ENCODE data around the gene PSORS1C1.
A peak's percentile ranks its signal among the peaks of the same experiment; 100 is the strongest.

PSORS1C1 gene

DNA sequence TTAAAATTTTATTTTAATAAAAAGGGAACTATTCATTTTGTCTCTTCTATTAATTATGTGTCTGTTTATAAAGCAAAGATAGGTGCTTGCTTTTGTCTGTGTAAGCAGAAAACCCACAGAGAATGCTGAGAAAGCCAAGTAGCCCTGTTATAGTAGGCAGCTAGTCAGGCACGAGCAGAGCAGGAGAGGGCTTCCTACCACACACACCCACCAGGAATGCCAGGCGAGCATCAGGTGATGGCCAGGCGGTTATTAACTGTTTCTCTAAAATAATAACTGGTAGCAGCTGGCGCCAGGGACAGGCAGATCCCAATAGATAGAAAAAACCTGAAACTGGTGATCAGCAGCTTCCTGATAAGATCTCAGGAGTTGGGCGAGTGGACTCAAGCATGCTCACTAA lies 17.9 kb upstream of the PSORS1C1 start:
- no peak for DNase-seq

GRCh38 chr6:31098449-31098938 lies 16.1 kb upstream of the PSORS1C1 start:
- no peak for DNase-seq

DNA sequence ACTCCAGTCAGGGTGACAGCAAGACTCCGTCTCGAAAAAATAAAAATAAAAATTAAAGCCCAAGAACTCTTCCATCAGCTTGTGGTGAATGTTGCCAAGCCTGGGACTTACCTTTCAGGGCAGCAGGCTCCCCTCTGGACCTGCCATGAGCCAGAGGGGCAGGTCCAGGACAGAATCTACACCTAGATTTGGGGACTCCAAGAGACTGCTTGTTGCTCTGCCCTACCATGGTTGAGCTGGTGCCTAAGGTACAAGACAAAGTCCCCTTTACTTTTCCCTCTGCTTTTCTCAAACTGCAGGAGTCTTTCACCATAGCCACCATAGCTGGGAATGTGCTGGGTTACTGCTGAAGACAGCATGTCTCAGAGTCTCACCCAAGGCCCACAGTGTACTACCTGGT lies 11.5 kb upstream of the PSORS1C1 start:
- DNase-seq = no peak

DNA sequence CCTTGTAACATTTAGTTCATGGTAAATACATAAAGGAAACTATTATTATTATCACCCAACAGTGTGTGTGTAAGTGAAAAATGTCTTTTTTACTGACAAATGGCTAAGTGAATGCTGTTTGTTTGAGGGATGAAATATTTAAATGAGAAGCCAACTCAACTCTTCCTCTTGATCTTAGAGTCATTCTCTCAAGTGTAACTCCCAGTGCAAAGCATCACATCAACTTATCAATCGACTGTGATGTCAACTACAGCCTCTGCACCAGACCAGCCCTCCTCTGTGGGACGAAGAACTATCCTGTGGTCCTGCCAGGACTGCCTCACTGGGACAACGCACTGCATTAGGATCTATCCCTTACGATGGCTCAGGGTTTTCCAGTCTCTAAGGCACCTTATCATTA lies 7.5 kb upstream of the PSORS1C1 start:
- no peak for DNase-seq

DNA sequence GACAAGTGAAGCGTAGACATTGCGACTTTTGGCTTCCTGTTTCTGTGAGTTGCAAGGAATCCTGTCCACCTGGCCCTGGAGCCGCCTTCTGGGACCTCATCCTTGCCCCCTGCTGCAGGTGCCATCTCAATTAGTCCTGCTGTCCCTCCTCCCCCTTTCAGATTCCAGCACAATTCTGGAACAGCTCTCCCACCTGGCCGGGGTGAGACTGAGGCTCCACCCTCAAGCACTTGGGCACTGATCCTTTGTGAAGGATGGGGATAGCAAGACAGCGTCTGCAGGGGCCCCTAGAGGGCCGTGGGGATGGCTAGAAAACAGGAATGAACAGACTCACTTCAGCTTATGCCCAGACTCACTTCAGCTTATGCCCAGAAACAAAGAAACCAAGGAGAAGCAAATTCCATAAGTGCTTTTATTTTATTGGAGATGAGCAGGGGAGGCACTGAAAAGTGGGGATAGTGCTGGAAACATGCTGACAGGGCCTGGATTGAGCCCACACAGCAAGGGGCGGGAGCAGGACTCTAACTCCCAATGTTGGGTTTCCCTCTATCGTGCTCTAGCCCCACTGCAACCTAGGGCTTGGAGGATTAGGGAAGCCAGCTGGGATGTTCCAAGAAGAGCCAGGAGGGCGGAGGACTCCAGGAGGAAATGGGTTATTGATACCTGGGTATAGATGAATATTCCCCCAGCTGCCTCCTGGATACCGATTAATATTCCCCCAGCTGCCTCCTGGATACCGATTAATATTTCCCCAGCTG lies 3.6 kb upstream of the PSORS1C1 start:
- no peak for DNase-seq

- no peak for DNase-seq
Observed at GRCh38 chr6:31111712-31112111, 2.9 kb upstream of the PSORS1C1 start.

GRCh38 chr6:31112478-31112877 lies 2.1 kb upstream of the PSORS1C1 start, which contains the start of gene C6orf15:
C6orf15 (minus strand) TSS chr6:31112575; CDS start chr6:31112555, 20 bp downstream.
- DNase-seq = no peak

DNA sequence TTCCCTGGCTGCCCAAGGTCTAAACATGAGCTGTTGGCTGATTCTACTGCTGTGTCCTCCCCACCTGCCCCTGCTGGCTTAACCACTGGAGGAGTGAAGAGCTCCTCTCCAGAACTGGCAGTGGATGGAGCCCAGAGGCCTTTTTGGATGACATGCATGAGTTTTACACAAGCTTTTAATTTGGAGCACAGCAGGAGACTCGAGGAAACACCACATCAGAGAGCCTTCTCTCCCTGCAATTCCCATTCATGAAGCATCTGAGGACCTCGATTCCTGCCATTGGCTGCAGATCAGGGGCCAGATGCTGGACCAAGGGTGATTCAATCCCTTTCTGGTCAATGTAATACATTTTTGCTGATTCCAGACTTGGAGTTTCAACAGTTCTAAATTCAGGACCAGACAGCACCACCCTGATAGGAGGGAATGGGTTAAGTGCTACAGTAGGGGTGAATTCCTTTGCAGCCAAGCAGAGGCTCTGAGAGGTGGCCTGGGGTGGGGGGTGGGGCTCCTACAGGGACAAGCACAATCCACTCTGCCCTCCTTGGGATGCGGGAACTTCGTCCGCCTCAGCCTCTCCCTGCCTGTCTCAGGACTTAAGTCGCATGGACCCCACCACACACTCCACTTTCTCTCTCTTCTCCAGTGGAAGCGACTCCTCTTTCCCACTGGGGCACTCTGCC lies 599 bp upstream of the PSORS1C1 start:
- no peak for DNase-seq

- no peak for DNase-seq
Observed at GRCh38 chr6:31114970-31115849, 610 bp downstream of the PSORS1C1 start.

DNA sequence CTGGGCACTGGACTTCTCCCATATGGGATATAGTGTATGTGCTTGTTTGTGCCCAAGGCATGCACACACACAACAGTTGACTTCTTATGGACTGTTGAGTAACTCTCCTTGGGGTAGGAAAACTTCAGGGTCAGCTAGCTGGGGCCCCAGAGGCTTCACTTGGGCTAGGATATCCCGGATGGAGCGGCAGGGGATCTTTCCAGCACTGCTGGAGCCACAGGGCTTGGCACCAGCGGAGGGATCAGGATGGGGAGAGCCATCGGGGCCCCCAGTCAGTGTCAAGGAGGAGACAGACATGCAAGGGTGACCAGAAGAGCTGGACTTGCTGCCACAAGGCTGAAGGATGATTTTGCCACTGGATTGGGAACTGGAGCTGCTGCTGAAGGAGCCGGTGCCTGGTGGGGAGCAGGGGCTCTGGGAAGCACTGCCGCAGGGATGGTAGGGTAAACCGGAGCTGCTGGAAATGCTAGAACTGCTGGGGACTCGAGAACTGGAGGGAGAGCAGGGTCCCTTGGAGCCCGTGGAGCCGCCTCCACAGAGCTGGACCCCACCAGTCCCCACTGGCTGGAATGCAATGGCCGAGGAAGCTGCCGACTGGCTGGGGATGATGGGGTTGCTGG lies 1.5 kb downstream of the PSORS1C1 start:
- no peak for DNase-seq

GRCh38 chr6:31116661-31117385 lies 2.2 kb downstream of the PSORS1C1 start:
- no peak for DNase-seq

GRCh38 chr6:31118178-31118577 lies 3.6 kb downstream of the PSORS1C1 start:
- DNase-seq = no peak

GRCh38 chr6:31120151-31120915 lies 5.7 kb downstream of the PSORS1C1 start, which contains the start of gene CDSN:
CDSN (minus strand) TSS chr6:31120446; CDS start chr6:31120419, 27 bp downstream.
- DNase-seq = no peak

DNA sequence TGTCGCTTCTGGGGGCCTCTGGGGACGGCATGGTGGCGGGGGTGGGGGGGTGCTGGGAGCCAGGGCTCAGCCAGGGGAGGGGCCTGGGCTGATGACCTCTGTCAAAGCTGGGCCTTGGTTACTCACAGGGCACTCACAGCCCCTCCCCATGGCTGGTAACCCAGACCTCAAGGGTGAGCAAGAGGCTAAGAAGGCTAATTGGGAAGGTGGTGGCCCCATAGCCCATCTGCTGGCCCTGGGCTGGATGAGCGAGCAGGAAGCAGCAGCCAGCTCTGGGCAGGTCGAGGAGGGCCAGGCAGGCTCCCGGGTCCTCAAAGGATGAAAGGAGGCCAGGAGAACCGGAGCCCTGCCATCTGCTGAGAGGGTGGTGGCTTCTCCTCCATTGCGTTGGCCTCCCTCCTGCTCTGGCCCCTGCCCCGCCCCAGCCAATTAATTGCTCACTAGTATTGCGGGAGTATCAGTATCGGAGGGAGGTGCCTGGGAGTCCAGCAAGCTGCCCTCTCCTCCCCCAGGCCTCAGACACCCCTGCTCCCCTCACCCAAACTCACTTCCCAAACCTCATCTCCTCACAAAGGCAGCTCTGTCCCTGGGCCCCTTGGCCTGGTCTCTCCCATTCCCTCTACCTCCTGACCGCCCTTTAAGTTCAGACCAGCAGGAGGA lies 6.7 kb downstream of the PSORS1C1 start:
- DNase-seq = no peak

DNA sequence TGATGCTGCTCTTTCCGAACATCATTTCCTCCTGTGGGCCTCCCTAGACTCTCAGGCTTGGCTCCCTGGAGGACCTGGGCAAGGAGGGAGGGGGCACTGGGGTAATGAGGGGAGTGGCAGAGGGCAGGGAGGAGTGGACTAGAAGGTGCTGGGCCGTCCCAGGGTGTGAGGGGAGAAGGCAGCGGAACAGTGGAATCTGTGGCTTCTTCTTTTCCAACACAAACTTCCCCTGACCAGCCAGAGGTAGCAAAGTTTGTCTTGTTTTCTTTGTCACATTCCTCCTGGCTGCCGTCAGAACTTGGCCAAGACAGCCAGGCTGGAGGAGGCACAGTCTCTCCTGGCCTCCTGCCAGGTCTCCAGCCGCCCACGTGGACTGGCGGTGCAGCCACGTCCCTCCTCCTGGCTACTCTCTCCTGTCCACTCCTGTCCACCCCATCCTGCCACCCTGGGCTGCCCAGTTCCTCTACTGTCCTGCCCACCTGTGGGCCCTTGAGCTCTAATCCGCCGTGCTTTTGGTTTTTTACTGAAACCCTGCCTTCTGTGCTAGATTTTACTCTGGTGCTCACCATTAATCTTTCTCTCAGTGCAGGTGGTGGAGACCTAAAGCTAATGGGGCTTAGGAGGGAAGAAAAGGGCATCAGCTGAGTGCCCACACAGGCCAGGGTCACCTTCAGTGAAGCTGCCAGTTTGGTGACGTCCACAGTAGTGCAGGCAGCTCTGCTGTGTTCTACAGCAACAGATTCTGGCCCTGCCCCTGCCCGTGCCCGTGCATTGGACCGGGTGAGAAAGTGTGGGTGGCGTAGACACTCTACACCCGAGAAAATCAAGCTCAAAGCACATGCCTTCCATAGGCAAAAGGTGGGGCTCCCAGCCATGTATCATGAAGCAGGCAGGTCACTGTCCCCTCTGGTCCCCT lies 8.4 kb downstream of the PSORS1C1 start:
- no peak for DNase-seq

- peak in 1 of 2 experiments; percentile 43 for DNase-seq
Observed at GRCh38 chr6:31125162-31125561, 10.6 kb downstream of the PSORS1C1 start.

GRCh38 chr6:31125586-31126363 lies 11.2 kb downstream of the PSORS1C1 start:
- no peak for DNase-seq

DNA sequence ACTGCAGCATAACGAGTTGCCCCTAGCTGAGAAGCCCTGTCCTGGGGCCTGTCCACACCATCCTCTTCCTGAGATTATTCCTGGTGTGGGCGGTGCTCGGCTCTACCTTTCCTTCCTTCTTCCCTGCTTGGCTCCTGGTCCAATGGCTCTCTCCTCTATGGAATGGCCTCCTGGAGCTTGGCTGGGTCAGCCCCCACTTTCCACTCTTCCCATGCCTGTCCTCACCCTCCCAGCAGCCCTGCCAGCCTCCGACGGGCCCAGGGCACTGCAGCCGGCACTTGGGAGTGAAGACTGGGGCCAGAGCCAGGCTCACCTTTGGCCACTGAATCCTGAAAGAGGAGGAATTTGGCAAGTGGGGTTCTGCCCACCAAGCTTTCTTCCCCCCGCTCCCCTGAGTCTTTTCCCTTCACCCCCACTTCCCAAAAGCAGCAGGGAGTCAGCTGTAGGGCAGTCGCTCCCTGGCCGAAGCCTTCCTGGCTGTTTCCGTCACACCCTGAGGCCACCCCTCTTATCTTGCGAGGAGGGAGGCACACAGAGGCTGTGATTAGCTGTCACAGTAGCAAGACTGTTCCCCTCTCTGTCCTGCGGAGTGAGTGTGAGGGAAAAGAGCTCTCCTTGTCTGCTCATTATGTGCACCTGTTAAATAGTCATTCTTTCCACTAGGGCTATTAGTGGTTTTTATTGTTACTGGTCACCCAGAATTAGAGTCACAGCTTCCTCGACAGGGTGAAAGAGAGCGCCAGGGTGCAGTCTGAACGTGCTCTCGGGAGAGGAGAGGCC lies 12.0 kb downstream of the PSORS1C1 start:
- peak in 1 of 2 experiments; percentile 19 for DNase-seq

Data from NCI-H2081 (cell line).